GM12874 (cell line): ENCODE measurements around the gene TEAD1.

Experiments used
- CTCF ChIP-seq: IDR thresholded peaks from 2 replicates; pipeline ENCODE4 v1.5.1; 2011; ENCODE audit warnings: low read depth, mild to moderate bottlenecking, control low read depth, low read length, moderate library complexity; ENCODE audit not compliant: insufficient read depth

The TEAD1 gene

GRCh38 chr11:12989428-12990161 is 315.4 kb downstream of the TEAD1 start:
- TF ChIP-seq CTCF = no peak

- no peak for TF ChIP-seq CTCF
Measured at GRCh38 chr11:12990162-12990480, 315.9 kb downstream of the TEAD1 start.

- no peak for TF ChIP-seq CTCF
Measured at GRCh38 chr11:12991426-12991825, 317.2 kb downstream of the TEAD1 start.

GRCh38 chr11:12993626-12994025 is 319.4 kb downstream of the TEAD1 start:
- no peak for TF ChIP-seq CTCF
